Endothelial cell of umbilical vein (primary cell): ENCODE measurements around the gene SRCAP. TPM values are rescaled to one million over a fixed set of nuclear protein-coding genes. Genes with fewer than 3 reads are reported as not detected.

Source experiments
- BruUV-seq: library from RNA; stranded (reverse); fragments of 400-500 nt; replicated peaks from 2 replicates; lab custom pipeline; 2021; lab: Mats Ljungman, UMichigan
- CTCF ChIA-PET: fragments of 300-600, 350-600 bp; sonication (Branson Sonifier 250); formaldehyde crosslinking; loops from one replicate; lab custom pipeline; 2021; ENCODE audit warnings: antibody characterized with exemption, inconsistent platforms; lab: Charles Lee
- POLR2A ChIA-PET: fragments of 300-600, 350-600 bp; sonication (Branson Sonifier 250); formaldehyde crosslinking; loops from one replicate; lab custom pipeline; 2021; ENCODE audit warnings: antibody characterized with exemption, inconsistent platforms; lab: Charles Lee
- DNase-seq: peaks from one replicate; pipeline ENCODE4 v3.0.0-alpha.2; 2011; ENCODE audit warnings: low read depth, low spot score
- FAIRE-seq: peaks from 2 replicates; lab custom pipeline; 2011; peaks lifted over from hg19 to GRCh38; lab: Jason Lieb, UNC
- H2AFZ ChIP-seq: 2 replicates; pipeline ENCODE4 v1.6.0; 2012; ENCODE audit warnings: low read depth, low read length, control low read depth, inconsistent platforms
- H3K27ac ChIP-seq: 2 replicates; pipeline ENCODE4 v1.5.1; 2011; ENCODE audit warnings: low read depth, mild to moderate bottlenecking, control low read depth, low read length, moderate library complexity; ENCODE audit not compliant: insufficient read depth
- H3K27me3 ChIP-seq, 2 experiments: 2 replicates each; pipeline versions ENCODE4 v1.6.0 to v1.6.1; 2011; ENCODE audit warnings: low read length in 2 of 2, mixed read lengths in 1 of 2; ENCODE audit not compliant: control insufficient read depth in 2 of 2, insufficient read depth in 2 of 2
- H3K36me3 ChIP-seq, 2 experiments: 2 replicates in 1 of 2; 3 replicates in 1 of 2; pipeline ENCODE4 v1.5.1; 2011; ENCODE audit warnings: low read length in 2 of 2, mild to moderate bottlenecking in 1 of 2, moderate library complexity in 1 of 2; ENCODE audit not compliant: control insufficient read depth in 2 of 2, insufficient read depth in 2 of 2; ENCODE audit errors: extremely low read depth in 1 of 2
- H3K4me1 ChIP-seq: 3 replicates; pipeline ENCODE4 v1.5.1; 2011; ENCODE audit warnings: mild to moderate bottlenecking, low read length; ENCODE audit not compliant: control insufficient read depth, insufficient read depth; ENCODE audit errors: extremely low read depth
- H3K4me2 ChIP-seq: 2 replicates; pipeline ENCODE4 v1.6.1; 2011; ENCODE audit warnings: low read length, control low read depth, mixed read lengths; ENCODE audit not compliant: insufficient read depth
- H3K4me3 ChIP-seq, 3 experiments: fragments of 200-600 bp in 1 of 3; sonication (generic), shearing (Covaris generic) in 1 of 3; replicated peaks in 1 of 3; 2 replicates each; pipeline ENCODE4 v1.5.1; 2011 to 2016; ENCODE audit warnings: control low read depth in 3 of 3, low read length in 3 of 3, mild to moderate bottlenecking in 2 of 3, inconsistent platforms in 1 of 3, low read depth in 1 of 3, moderate library complexity in 1 of 3; ENCODE audit not compliant: insufficient read depth in 1 of 3
- H3K79me2 ChIP-seq: 2 replicates; pipeline ENCODE4 v1.6.0; 2012; ENCODE audit warnings: low read length, inconsistent platforms; ENCODE audit not compliant: control insufficient read depth, insufficient read depth
- H3K9ac ChIP-seq: replicated peaks from 2 replicates; pipeline ENCODE3; 2011; ENCODE audit warnings: low read length, control low read depth; ENCODE audit not compliant: insufficient read depth; ENCODE audit errors: extremely low read depth
- H3K9me1 ChIP-seq: replicated peaks from 3 replicates; pipeline ENCODE4 v1.6.0; 2011; ENCODE audit warnings: mild to moderate bottlenecking, low read length; ENCODE audit not compliant: control insufficient read depth, insufficient read depth; ENCODE audit errors: extremely low read depth
- H3K9me3 ChIP-seq: replicated peaks from 2 replicates; pipeline ENCODE4 v1.5.1; 2012; ENCODE audit warnings: low read length, inconsistent platforms; ENCODE audit not compliant: control insufficient read depth, insufficient read depth
- H4K20me1 ChIP-seq: replicated peaks from 2 replicates; pipeline ENCODE3; 2011; ENCODE audit warnings: mild to moderate bottlenecking, low read length; ENCODE audit not compliant: control insufficient read depth, insufficient read depth; ENCODE audit errors: extremely low read depth
- CTCF ChIP-seq, 2 donors: IDR thresholded peaks; 1 replicate in 1 of 2; 2 replicates in 1 of 2; pipeline ENCODE4 v1.5.1; 2011; ENCODE audit warnings: low read length in 2 of 2, mild to moderate bottlenecking in 2 of 2, moderate library complexity in 2 of 2, control low read depth in 1 of 2, inconsistent platforms in 1 of 2, low read depth in 1 of 2; ENCODE audit not compliant: insufficient read depth in 1 of 2; ENCODE audit errors: extremely low read depth in 1 of 2
- POLR2A ChIP-seq: IDR thresholded peaks from 2 replicates; pipeline ENCODE4 v1.6.1; 2012; ENCODE audit warnings: low read depth, mild to moderate bottlenecking, control low read depth, low read length
- dilution Hi-C: fragments of 300-500 bp; cut with MboI; formaldehyde crosslinking; loops from one replicate; pipeline ENCODE4 v1.15.0; 2019; ENCODE audit warnings: low sequenced_read_pairs; ENCODE audit not compliant: extremely low pct_ligation_motif_present
- intact Hi-C: fragments of 100-400 bp; cut with micrococcal nuclease; formaldehyde crosslinking; loops from one replicate; pipeline ENCODE4 v1.10.0; 2022
- polyA plus RNA-seq, 4 experiments: library from polyadenylated mRNA; depleted of rRNA in 3 of 4; stranded (reverse) in 3 of 4; unstranded in 1 of 4; fragments of >200 nt; gene quantifications; 2 replicates each; pipeline versions ENCODE4 v1.2.1 to v1.2.3, GENCODE V29; 2011 to 2012; ENCODE audit warnings: missing spikeins in 1 of 4
- total RNA-seq: library from RNA; stranded (reverse); gene quantifications from 2 replicates; pipeline ENCODE4 v1.2.3, GENCODE V29; 2021

The SRCAP gene
- total and polyA plus RNA-seq, 2 donors (not counting 3 experiments of a cell fraction or from before 2014, with no cell fraction given), result 11.0 to 77.7 TPM

- POLR2A ChIA-PET, result interaction anchor here (0.6 kb wide), 1 partner anchor 47 kb away, joined by 3 read pairs; no protein-coding TSS in a partner anchor
- Histone ChIP-seq H3K36me3 (peaks cover 23 to 64% of the 10 kb centered on the region in 2 experiments), H3K4me1 (no peaks in the 10 kb centered on the region), H3K9me1 (no peaks in the 10 kb centered on the region), H3K79me2 (peaks cover 23% of the 10 kb centered on the region), H3K27me3 (no peaks in the 10 kb centered on the region), H2AFZ (no peak overlapping the region), H3K27ac (no peak overlapping the region), H4K20me1 (no peaks in the 10 kb centered on the region), H3K9me3 (no peaks in the 10 kb centered on the region), H3K4me2 (no peak overlapping the region), H3K9ac (no peak overlapping the region), H3K4me3 (no peak overlapping the region)
- DNase-seq, result no peak
- dilution Hi-C loops (no loop called here), intact Hi-C loops (no loop called here)
- no peak for TF ChIP-seq CTCF (IDR thresholded peaks at IDR 0.05; ENCODE audit: extremely low read depth in 1 of 2, insufficient read depth in 1 of 2, low read depth in 1 of 2, low read length in 2 of 2)
- no TSS peak for BruUV-seq
- no peak for FAIRE-seq
- CTCF ChIA-PET, result interaction anchor here (1.7 kb wide), 1 partner anchor 27 kb away, joined by 19 read pairs; no protein-coding TSS in a partner anchor
Observed at GRCh38 chr16:30666681-30667080, 32.3 kb upstream of the SRCAP start.

- H3K9me3 ChIP-seq, result no peaks in the 10 kb centered on the region
- dilution Hi-C loops, result no loop called here
Observed at GRCh38 chr16:30667361-30667905, 31.5 kb upstream of the SRCAP start.

More at GRCh38 chr16:30667361-30667905, 31.5 kb upstream of the SRCAP start:
- Histone ChIP-seq H2AFZ (no peak overlapping the region), H3K79me2 (peaks cover 16% of the 10 kb centered on the region), H3K27me3 (no peaks in the 10 kb centered on the region), H3K9ac (no peak overlapping the region), H3K36me3 (peaks cover 23 to 59% of the 10 kb centered on the region in 2 experiments), H3K27ac (no peak overlapping the region), H3K4me1 (no peaks in the 10 kb centered on the region), H3K9me1 (no peaks in the 10 kb centered on the region), H3K4me3 (no peak overlapping the region), H4K20me1 (no peaks in the 10 kb centered on the region), H3K4me2 (no peak overlapping the region)
- no peak for DNase-seq
- no peak for TF ChIP-seq POLR2A
- FAIRE-seq, result no peak
- ChIA-PET POLR2A (no interaction called here), CTCF (no interaction called here)
- no TSS peak for BruUV-seq
- intact Hi-C loops, result no loop called here
